GM23338 (cell line): ENCODE measurements around the gene FRG2C. TPM values are rescaled to one million over a fixed set of nuclear protein-coding genes. Genes with fewer than 3 reads are reported as not detected.
"Not testable (repeated sequence)": the region's sequence is repeated elsewhere in the genome, so short reads cannot be mapped to it uniquely, and the experiment has no call there.

ENCODE experiments used
- ATAC-seq: fragments of 200-7000 bp; cut with Tn5 transposase; 3 replicates; pipeline ENCODE4 v1.9.1; 2020
- DNase-seq: peaks from one replicate; pipeline ENCODE4 v3.0.0-alpha.2; 2015; ENCODE audit warnings: low spot score
- H2AFZ ChIP-seq: fragments of 200-600 bp; sonication (generic); 2 replicates; pipeline ENCODE4 v1.8.0; 2016; ENCODE audit warnings: antibody characterized with exemption, mild to moderate bottlenecking, moderate library complexity
- H3F3A ChIP-seq: fragments of 200-600 bp; sonication (generic); replicated peaks from 2 replicates; pipeline ENCODE4 v1.8.0; 2017; ENCODE audit warnings: antibody characterized with exemption, mixed run types, low read depth
- H3K27ac ChIP-seq: fragments of 200-600 bp; sonication (generic); 2 replicates; pipeline ENCODE4 v1.6.1; 2016; ENCODE audit warnings: low read depth
- H3K27me3 ChIP-seq: fragments of 200-600 bp; sonication (generic); 2 replicates; pipeline ENCODE4 v1.8.0; 2016; ENCODE audit warnings: mild to moderate bottlenecking, mixed run types, moderate library complexity; ENCODE audit not compliant: insufficient read depth
- H3K36me3 ChIP-seq: fragments of 200-600 bp; sonication (generic); 2 replicates; pipeline ENCODE4 v1.8.0; 2016; ENCODE audit warnings: mild to moderate bottlenecking; ENCODE audit not compliant: insufficient read depth
- H3K4me1 ChIP-seq: fragments of 200-600 bp; sonication (generic); 2 replicates; pipeline ENCODE4 v1.8.0; 2016; ENCODE audit warnings: mild to moderate bottlenecking, moderate library complexity; ENCODE audit not compliant: insufficient read depth
- H3K4me2 ChIP-seq: fragments of 200-600 bp; sonication (generic); 2 replicates; pipeline ENCODE4 v1.7.1; 2017; ENCODE audit warnings: mixed run types
- H3K4me3 ChIP-seq: fragments of 200-600 bp; sonication (generic); 2 replicates; pipeline ENCODE4 v1.6.1; 2016; ENCODE audit warnings: mixed run types
- H3K79me2 ChIP-seq: fragments of 200-600 bp; sonication (generic); replicated peaks from 2 replicates; pipeline ENCODE4 v1.8.0; 2017; ENCODE audit warnings: mild to moderate bottlenecking; ENCODE audit not compliant: insufficient read depth
- H3K9me2 ChIP-seq: fragments of 200-600 bp; sonication (generic); 2 replicates; pipeline ENCODE4 v1.8.0; 2017; ENCODE audit not compliant: insufficient read depth
- H4K20me1 ChIP-seq: fragments of 200-600 bp; sonication (generic); replicated peaks from 2 replicates; pipeline ENCODE4 v1.8.0; 2017; ENCODE audit warnings: mild to moderate bottlenecking; ENCODE audit not compliant: insufficient read depth
- H3K27ac Mint-ChIP-seq: 2 replicates; pipeline ENCODE4 v1.8.0; 2020; ENCODE audit warnings: inconsistent platforms, mild to moderate bottlenecking, moderate library complexity, mixed read lengths
- H3K27me3 Mint-ChIP-seq: 3 replicates; pipeline ENCODE4 v1.8.0; 2022; ENCODE audit warnings: low read depth, mild to moderate bottlenecking, moderate library complexity, mixed read lengths, inconsistent platforms; ENCODE audit not compliant: insufficient read depth, poor library complexity
- H3K36me3 Mint-ChIP-seq: 3 replicates; pipeline ENCODE4 v1.8.0; 2021; ENCODE audit warnings: low read depth, mild to moderate bottlenecking, inconsistent platforms, moderate library complexity, mixed read lengths
- H3K4me1 Mint-ChIP-seq: 3 replicates; pipeline ENCODE4 v1.8.0; 2020; ENCODE audit warnings: mild to moderate bottlenecking, inconsistent platforms, mixed read lengths
- H3K4me3 Mint-ChIP-seq: 3 replicates; pipeline ENCODE4 v1.8.0; 2021; ENCODE audit warnings: moderate library complexity, mild to moderate bottlenecking, inconsistent platforms, mixed read lengths
- H3K9me3 Mint-ChIP-seq: 3 replicates; pipeline ENCODE4 v1.8.0; 2020; ENCODE audit warnings: moderate library complexity, mild to moderate bottlenecking, inconsistent platforms, mixed read lengths
- CTCF ChIP-seq, 2 experiments: fragments of 200-600 bp in 1 of 2; sonication (generic) in 1 of 2; conservative IDR thresholded peaks; 2 replicates each; pipeline versions ENCODE4 v1.5.1 to v1.6.1; 2016 to 2017; ENCODE audit warnings: antibody characterized with exemption in 2 of 2, low read depth in 2 of 2, mild to moderate bottlenecking in 2 of 2, moderate library complexity in 1 of 2
- EZH2 ChIP-seq: fragments of 200-600 bp; sonication (generic); IDR thresholded peaks from one replicate; pipeline ENCODE4 v1.8.0; 2017; ENCODE audit warnings: antibody characterized with exemption, mild to moderate bottlenecking, low read depth; ENCODE audit not compliant: unreplicated experiment
- polyA plus RNA-seq: library from polyadenylated mRNA; unstranded; fragments of >200 nt; fragmentation: Nextera tagmentation; extraction: Ambion mirVana; gene quantifications from 2 replicates; pipeline ENCODE4 v1.2.1, GENCODE V29; 2016
- total RNA-seq: library from RNA; depleted of rRNA; stranded (reverse); fragments of >200 nt; shearing (Covaris generic); gene quantifications from 2 replicates; pipeline ENCODE4 v1.2.3, GENCODE V29; 2014

Gene FRG2C
- total and polyA plus RNA-seq, 2 experiments from 2014 or later: 0.10 to 0.23 TPM

- DNase-seq: peak; percentile 71
- Mint-ChIP-seq H3K4me3 (peak overlapping the region; percentile 67), H3K27me3 (peaks cover 53% of the 10 kb centered on the region)
- H3K36me3 Mint-ChIP-seq, H3K4me1 Mint-ChIP-seq, H3K36me3 ChIP-seq, H4K20me1 ChIP-seq, H3K27ac ChIP-seq, H2AFZ ChIP-seq, H3F3A ChIP-seq, H3K79me2 ChIP-seq, H3K27ac Mint-ChIP-seq, H3K4me1 ChIP-seq, H3K9me2 ChIP-seq, H3K9me3 Mint-ChIP-seq: not testable (repeated sequence)
- TF ChIP-seq EZH2: peak; percentile 61
- peak overlapping the region; percentile 56 for H3K4me3 ChIP-seq
- ATAC-seq: peak; percentile 85
- H3K4me2 ChIP-seq: peak overlapping the region; percentile 80
- H3K27me3 ChIP-seq: peaks cover 66% of the 10 kb centered on the region
Measured at GRCh38 chr3:75655101-75655904, 8.8 kb upstream of the FRG2C start.

GRCh38 chr3:75655956-75656355, 8.2 kb upstream of the FRG2C start:
- not testable (repeated sequence) for H3K4me1 ChIP-seq, H3K36me3 ChIP-seq, H4K20me1 ChIP-seq, H3K4me1 Mint-ChIP-seq, H3K27ac ChIP-seq, H3K36me3 Mint-ChIP-seq, H3F3A ChIP-seq, H3K27ac Mint-ChIP-seq, H3K9me2 ChIP-seq, H3K79me2 ChIP-seq, ATAC-seq, H3K9me3 Mint-ChIP-seq, DNase-seq, H2AFZ ChIP-seq
- peak overlapping the region; percentile 80 for H3K4me2 ChIP-seq
- peaks cover 53% of the 10 kb centered on the region for H3K27me3 Mint-ChIP-seq
- H3K4me3 Mint-ChIP-seq: peak overlapping the region; percentile 67
- peak overlapping the region; percentile 56 for H3K4me3 ChIP-seq
- H3K27me3 ChIP-seq: peaks cover 69% of the 10 kb centered on the region

DNA sequence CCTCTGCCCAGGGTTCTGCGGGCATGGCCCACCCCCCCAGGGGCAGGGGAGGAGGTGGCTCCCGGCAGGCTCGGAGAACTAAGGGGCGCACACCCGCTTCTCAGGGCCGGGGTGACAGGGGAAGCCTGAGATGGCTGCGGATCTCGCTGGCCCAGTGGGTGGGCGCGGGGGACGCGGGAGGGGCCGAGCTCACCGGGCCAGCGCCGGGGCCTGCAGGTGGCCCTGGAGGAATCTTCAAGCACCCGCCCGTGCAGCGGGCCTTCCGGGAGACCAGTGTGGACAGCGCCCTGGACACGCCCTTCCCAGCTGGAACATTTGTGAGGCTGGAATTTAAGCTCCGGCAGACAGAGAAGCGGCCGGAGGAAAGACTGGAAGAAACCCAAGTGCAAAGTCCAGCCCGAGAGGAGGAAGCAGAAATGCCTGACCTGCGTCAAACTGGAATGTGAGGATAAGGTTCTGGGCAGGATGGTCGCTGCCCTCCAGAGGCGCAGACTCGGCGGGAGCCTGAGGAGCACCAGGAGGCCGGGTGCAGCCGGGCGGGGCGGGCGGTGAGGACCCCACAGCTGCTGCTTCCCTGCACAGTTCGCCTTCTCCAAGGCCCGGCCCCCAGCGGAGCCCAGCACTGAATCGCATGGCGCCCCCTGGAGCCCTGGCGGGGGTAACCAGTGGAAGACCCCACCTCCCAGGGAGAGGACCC, 5.6 kb upstream of the FRG2C start:
- H3K4me2 ChIP-seq: peak overlapping the region; percentile 88
- peak overlapping the region; percentile 80; the same call in 1 of the 2 replicates for H2AFZ ChIP-seq
- TF ChIP-seq CTCF (conservative IDR thresholded peaks at IDR 0.05; ENCODE audit: low read depth in 2 of 2): peak; percentile 62 to 64
- not testable (repeated sequence) for H3F3A ChIP-seq, H3K9me2 ChIP-seq, H3K9me3 Mint-ChIP-seq, H4K20me1 ChIP-seq, H3K4me1 Mint-ChIP-seq, H3K27ac Mint-ChIP-seq, H3K4me1 ChIP-seq, H3K36me3 ChIP-seq, H3K79me2 ChIP-seq, H3K27ac ChIP-seq, ATAC-seq, H3K36me3 Mint-ChIP-seq
- H3K27me3 ChIP-seq: peaks cover 64% of the 10 kb centered on the region
- peak overlapping the region; percentile 86 for H3K4me3 ChIP-seq
- DNase-seq: peak; percentile 54
- H3K4me3 Mint-ChIP-seq: peak overlapping the region; percentile 87
- peaks cover 55% of the 10 kb centered on the region for H3K27me3 Mint-ChIP-seq

GRCh38 chr3:75659108-75659433, 5.1 kb upstream of the FRG2C start:
- H3K4me1 Mint-ChIP-seq, H3F3A ChIP-seq, H4K20me1 ChIP-seq, H3K4me1 ChIP-seq, H3K36me3 ChIP-seq, H3K79me2 ChIP-seq, DNase-seq, H3K27ac ChIP-seq, H3K36me3 Mint-ChIP-seq, ATAC-seq, H3K9me2 ChIP-seq, H3K27ac Mint-ChIP-seq, H3K9me3 Mint-ChIP-seq, H2AFZ ChIP-seq: not testable (repeated sequence)
- peaks cover 64% of the 10 kb centered on the region for H3K27me3 ChIP-seq
- Mint-ChIP-seq H3K27me3 (peaks cover 51% of the 10 kb centered on the region), H3K4me3 (peak overlapping the region; percentile 87)
- H3K4me2 ChIP-seq: peak overlapping the region; percentile 88
- peak overlapping the region; percentile 86 for H3K4me3 ChIP-seq

GRCh38 chr3:75665626-75666025, 1.5 kb downstream of the FRG2C start:
- H3K4me3 Mint-ChIP-seq: not testable (repeated sequence)

More at GRCh38 chr3:75665626-75666025, 1.5 kb downstream of the FRG2C start:
- peaks cover 12% of the 10 kb centered on the region for H3K4me1 Mint-ChIP-seq
- H3K4me3 ChIP-seq, H3K4me1 ChIP-seq, H3K27ac ChIP-seq, ATAC-seq, H3K4me2 ChIP-seq, H4K20me1 ChIP-seq, H3K79me2 ChIP-seq, H2AFZ ChIP-seq, H3F3A ChIP-seq, H3K36me3 ChIP-seq, DNase-seq, H3K27ac Mint-ChIP-seq, H3K9me2 ChIP-seq: not testable (repeated sequence)
- peaks cover 80% of the 10 kb centered on the region for H3K27me3 ChIP-seq
- H3K27me3 Mint-ChIP-seq: peaks cover 62% of the 10 kb centered on the region
- peaks cover 14% of the 10 kb centered on the region for H3K36me3 Mint-ChIP-seq
- H3K9me3 Mint-ChIP-seq: peaks cover 54% of the 10 kb centered on the region
